K562 (cell line): ENCODE data around the gene RNF44. TPM values are rescaled to one million over a fixed set of nuclear protein-coding genes. Genes with fewer than 3 reads are reported as not detected.
A peak's percentile ranks its signal among the peaks of the same experiment; 100 is the strongest.

Experiments used
- CXXC5 ChIP-seq: fragments of 250-450 bp; sonication (Bioruptor Pico); IDR thresholded peaks from 2 replicates; pipeline ENCODE4 v1.8.0; 2022; ENCODE audit warnings: inconsistent platforms, mild to moderate bottlenecking, moderate library complexity
- E2F3 ChIP-seq: fragments of 250-450 bp; sonication (Bioruptor Pico); IDR thresholded peaks from 2 replicates; pipeline ENCODE4 v1.4.0; 2020; ENCODE audit warnings: mild to moderate bottlenecking
- HOMEZ ChIP-seq: fragments of 250-450 bp; sonication (Bioruptor Pico); IDR thresholded peaks from 2 replicates; pipeline ENCODE4 v1.4.0; 2020; ENCODE audit warnings: mild to moderate bottlenecking, moderate library complexity
- NRF1 ChIP-seq, 2 experiments: fragments of 450-650 bp; IDR thresholded peaks in 1 of 2; conservative IDR thresholded peaks in 1 of 2; 2 replicates each; pipeline ENCODE4 v1.6.1; 2014; ENCODE audit warnings: mild to moderate bottlenecking in 2 of 2
- PRDM10 ChIP-seq: fragments of 450-650 bp; IDR thresholded peaks from 2 replicates; pipeline ENCODE4 v1.6.1; 2018; ENCODE audit not compliant: partially characterized antibody
- RBM25 ChIP-seq: fragments of 200-400 bp; formaldehyde crosslinking; IDR thresholded peaks from 2 replicates; pipeline ENCODE4 v1.6.1; 2018; ENCODE audit warnings: low read length, low read depth, moderate library complexity; ENCODE audit not compliant: severe bottlenecking
- TOE1 ChIP-seq, 2 experiments: fragments of 450-650 bp in 1 of 2; sonication (generic) in 1 of 2; formaldehyde crosslinking in 1 of 2; IDR thresholded peaks; 2 replicates each; pipeline versions ENCODE4 v1.7.1 to v1.8.0; 2016 to 2022; ENCODE audit warnings: borderline replicate concordance in 2 of 2, mild to moderate bottlenecking in 2 of 2, antibody characterized with exemption in 1 of 2, inconsistent platforms in 1 of 2, low read depth in 1 of 2, missing genetic modification reagents in 1 of 2, moderate library complexity in 1 of 2
- ZC3H8 ChIP-seq: fragments of 450-650 bp; IDR thresholded peaks from 2 replicates; pipeline ENCODE4 v1.6.1; 2017
- ZNF24 ChIP-seq: fragments of 450-650 bp; IDR thresholded peaks from 2 replicates; pipeline ENCODE4 v1.6.1; 2016
- polyA plus RNA-seq, 8 experiments: library from polyadenylated mRNA; depleted of rRNA in 4 of 8; stranded (reverse) in 5 of 8; unstranded in 3 of 8; fragments of >200 nt; fragmentation: Nextera tagmentation in 2 of 8; fragmentation: Illumina TruSeq in 1 of 8; extraction: Ambion mirVana in 2 of 8; extraction: Trizol in 1 of 8; gene quantifications; 2 replicates each; pipeline versions ENCODE4 v1.2.1 to v1.2.3, GENCODE V29; 2011 to 2014; ENCODE audit warnings: inconsistent platforms in 1 of 8, missing spikeins in 1 of 8
- total RNA-seq, 7 experiments: library from RNA; depleted of rRNA in 6 of 7; stranded (reverse); fragments of >200 nt in 6 of 7; fragmentation: Illumina TruSeq in 2 of 7; extraction: Trizol in 2 of 7; gene quantifications; 2 replicates each; pipeline versions ENCODE4 v1.2.1 to v1.2.3, GENCODE V29; 2011 to 2021; ENCODE audit warnings: low replicate concordance in 1 of 7
- TF ChIP-seq, protein P1 (sequence below), 2 experiments: IDR thresholded peaks; 2 replicates each; pipeline ENCODE4 v1.6.1; 2012; ENCODE audit warnings: improper control_type of control experiment in 2 of 2, low read depth in 2 of 2, low read length in 2 of 2, borderline replicate concordance in 1 of 2
- TF ChIP-seq, protein P2 (sequence below): fragments of 450-650 bp; IDR thresholded peaks from 2 replicates; pipeline ENCODE4 v1.6.1; 2016
- TF ChIP-seq, protein P3 (sequence below): sonication (generic); formaldehyde crosslinking; IDR thresholded peaks from 2 replicates; pipeline ENCODE4 v1.9.0; 2022; ENCODE audit warnings: mild to moderate bottlenecking, missing genetic modification reagents

The RNF44 gene
- total and polyA plus RNA-seq, 9 of the 15 experiments (the other 6 are each of a cell fraction or from before 2014, with no cell fraction given): 1.6 to 82.6 (median 7.4) TPM

GRCh38 chr5:176536902-176537553, at the start of gene RNF44 (continued):
- no peak for TF ChIP-seq PRDM10
- no peak for TF ChIP-seq ZC3H8
- peak; percentile 31 for TF ChIP-seq RBM25
- TF ChIP-seq, protein P1, sequence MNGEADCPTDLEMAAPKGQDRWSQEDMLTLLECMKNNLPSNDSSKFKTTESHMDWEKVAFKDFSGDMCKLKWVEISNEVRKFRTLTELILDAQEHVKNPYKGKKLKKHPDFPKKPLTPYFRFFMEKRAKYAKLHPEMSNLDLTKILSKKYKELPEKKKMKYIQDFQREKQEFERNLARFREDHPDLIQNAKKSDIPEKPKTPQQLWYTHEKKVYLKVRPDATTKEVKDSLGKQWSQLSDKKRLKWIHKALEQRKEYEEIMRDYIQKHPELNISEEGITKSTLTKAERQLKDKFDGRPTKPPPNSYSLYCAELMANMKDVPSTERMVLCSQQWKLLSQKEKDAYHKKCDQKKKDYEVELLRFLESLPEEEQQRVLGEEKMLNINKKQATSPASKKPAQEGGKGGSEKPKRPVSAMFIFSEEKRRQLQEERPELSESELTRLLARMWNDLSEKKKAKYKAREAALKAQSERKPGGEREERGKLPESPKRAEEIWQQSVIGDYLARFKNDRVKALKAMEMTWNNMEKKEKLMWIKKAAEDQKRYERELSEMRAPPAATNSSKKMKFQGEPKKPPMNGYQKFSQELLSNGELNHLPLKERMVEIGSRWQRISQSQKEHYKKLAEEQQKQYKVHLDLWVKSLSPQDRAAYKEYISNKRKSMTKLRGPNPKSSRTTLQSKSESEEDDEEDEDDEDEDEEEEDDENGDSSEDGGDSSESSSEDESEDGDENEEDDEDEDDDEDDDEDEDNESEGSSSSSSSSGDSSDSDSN (IDR thresholded peaks at IDR 0.05; ENCODE audit: borderline replicate concordance in 1 of 2, low read depth in 2 of 2, low read length in 2 of 2): peak; percentile 72 to 84; a peak in 1 of 4 replicates
- TF ChIP-seq HOMEZ (CRISPR knock-in tag): no peak
- TF ChIP-seq, protein P2, sequence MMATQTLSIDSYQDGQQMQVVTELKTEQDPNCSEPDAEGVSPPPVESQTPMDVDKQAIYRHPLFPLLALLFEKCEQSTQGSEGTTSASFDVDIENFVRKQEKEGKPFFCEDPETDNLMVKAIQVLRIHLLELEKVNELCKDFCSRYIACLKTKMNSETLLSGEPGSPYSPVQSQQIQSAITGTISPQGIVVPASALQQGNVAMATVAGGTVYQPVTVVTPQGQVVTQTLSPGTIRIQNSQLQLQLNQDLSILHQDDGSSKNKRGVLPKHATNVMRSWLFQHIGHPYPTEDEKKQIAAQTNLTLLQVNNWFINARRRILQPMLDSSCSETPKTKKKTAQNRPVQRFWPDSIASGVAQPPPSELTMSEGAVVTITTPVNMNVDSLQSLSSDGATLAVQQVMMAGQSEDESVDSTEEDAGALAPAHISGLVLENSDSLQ: peak; percentile 59
- no peak for TF ChIP-seq ZNF24
- TF ChIP-seq E2F3 (CRISPR knock-in tag): peak; percentile 67; the same call in 1 of the 2 replicates
- peak; percentile 66 for TF ChIP-seq CXXC5 (CRISPR knock-in tag)
- TF ChIP-seq TOE1 (IDR thresholded peaks at IDR 0.05; ENCODE audit: borderline replicate concordance): peak; percentile 97
- no peak for TF ChIP-seq TOE1 (CRISPR knock-in tag; IDR thresholded peaks at IDR 0.05; ENCODE audit: borderline replicate concordance, low read depth)
- peak; percentile 80 to 81 for TF ChIP-seq NRF1 (conservative IDR thresholded peaks at IDR 0.05 in 1 of 2, IDR thresholded peaks at IDR 0.05 in 1 of 2)
- TF ChIP-seq, protein P3, sequence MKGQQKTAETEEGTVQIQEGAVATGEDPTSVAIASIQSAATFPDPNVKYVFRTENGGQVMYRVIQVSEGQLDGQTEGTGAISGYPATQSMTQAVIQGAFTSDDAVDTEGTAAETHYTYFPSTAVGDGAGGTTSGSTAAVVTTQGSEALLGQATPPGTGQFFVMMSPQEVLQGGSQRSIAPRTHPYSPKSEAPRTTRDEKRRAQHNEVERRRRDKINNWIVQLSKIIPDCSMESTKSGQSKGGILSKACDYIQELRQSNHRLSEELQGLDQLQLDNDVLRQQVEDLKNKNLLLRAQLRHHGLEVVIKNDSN (CRISPR knock-in tag): peak; percentile 93
